A549 treated with AZD9567 at 1 μM for 4 hours (cell line): ENCODE results near the gene SEPTIN8. TPM values are rescaled to one million over a fixed set of nuclear protein-coding genes. Genes with fewer than 3 reads are reported as not detected.

Experiments
- total RNA-seq: library from RNA; stranded (reverse); fragments of 200-300 nt; extraction: Qiagen RNA extraction; gene quantifications from 5 replicates; pipeline ENCODE4 v1.2.3, GENCODE V29; 2022; ENCODE audit not compliant: insufficient read depth

Gene SEPTIN8, protein sequence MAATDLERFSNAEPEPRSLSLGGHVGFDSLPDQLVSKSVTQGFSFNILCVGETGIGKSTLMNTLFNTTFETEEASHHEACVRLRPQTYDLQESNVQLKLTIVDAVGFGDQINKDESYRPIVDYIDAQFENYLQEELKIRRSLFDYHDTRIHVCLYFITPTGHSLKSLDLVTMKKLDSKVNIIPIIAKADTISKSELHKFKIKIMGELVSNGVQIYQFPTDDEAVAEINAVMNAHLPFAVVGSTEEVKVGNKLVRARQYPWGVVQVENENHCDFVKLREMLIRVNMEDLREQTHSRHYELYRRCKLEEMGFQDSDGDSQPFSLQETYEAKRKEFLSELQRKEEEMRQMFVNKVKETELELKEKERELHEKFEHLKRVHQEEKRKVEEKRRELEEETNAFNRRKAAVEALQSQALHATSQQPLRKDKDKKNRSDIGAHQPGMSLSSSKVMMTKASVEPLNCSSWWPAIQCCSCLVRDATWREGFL
- total RNA-seq, result 15.0 to 20.6 TPM (median 19.3 TPM) in 5 replicates

GRCh38 chr5:132777209-132778069, at the start of gene SEPTIN8:
TSS of gene SEPTIN8 (minus strand) at chr5:132777239. CDS start at chr5:132777137, 102 bp downstream.

GRCh38 chr5:132812781-132813598, 36.0 kb upstream of the SEPTIN8 start, which contains the start of gene SOWAHA:
TSS of gene SOWAHA (plus strand) at chr5:132813302. CDS start at chr5:132813622, 320 bp downstream.

GRCh38 chr5:132746954-132747615, 30.0 kb downstream of the SEPTIN8 start, which contains the start of gene CCNI2:
TSS of gene CCNI2 (plus strand) at chr5:132747426. CDS start at chr5:132747496, 70 bp downstream.

DNA sequence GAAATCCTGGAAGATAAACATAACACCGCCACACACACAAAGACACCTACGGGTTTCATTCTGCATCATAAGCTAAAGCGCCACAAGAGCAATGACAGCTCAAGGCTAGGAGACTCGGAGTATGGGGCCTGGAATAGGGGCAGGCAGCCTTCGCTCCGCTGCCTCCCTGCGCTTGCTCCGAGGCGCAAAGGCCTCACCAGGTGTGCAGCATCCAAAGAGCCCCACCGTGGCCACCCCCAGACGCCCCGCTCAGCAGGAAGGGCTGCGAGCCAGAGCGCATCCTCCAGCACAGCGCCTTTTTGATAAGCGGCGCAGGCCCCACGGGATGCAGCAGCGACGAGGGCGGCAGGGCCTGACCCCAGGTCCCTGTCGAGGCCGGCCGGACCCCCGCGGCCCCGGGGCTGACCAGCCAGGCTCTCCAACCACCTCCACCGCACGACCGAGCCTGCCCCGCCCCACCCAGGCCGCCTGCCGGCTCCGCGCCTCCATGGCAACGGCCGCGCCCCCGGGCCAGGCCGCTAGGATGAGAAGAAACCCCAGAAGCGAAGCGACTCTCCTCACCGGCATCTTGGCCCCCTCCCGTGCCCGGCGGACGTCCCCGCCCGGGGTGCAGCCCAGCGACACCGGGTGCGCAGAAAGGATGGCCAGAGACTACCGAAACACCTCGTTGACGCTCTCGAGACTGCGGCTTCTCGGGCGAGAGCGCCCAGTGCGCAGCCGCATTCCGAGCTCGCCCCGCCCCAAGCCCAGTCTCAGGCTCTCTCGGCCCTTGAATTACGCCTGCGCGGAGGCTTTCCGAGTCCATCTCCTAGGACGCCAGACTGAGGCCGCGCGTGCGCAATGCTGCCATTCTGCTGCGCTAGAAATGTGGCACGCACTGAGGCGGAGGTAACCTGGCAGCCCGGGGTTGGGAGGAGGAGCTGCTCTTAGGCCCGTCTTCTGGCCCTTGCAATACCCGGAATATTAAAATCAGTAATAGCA, 39.9 kb downstream of the SEPTIN8 start, which contains the start of gene KIF3A:
KIF3A (minus strand) TSS at position 694 of the 981 bp plus-strand sequence; CDS start at position 567, 127 bp downstream.

Other genes with a start within 250 kb of the SEPTIN8 start
- not detected in 5 replicates for gene IL5, start 233.7 kb downstream of the SEPTIN8 start, total RNA-seq
- 22.4 to 35.2 TPM (median 25.9 TPM) in 5 replicates for gene RAD50, start 220.3 kb downstream of the SEPTIN8 start, total RNA-seq
- 0.08 TPM in 1 of 5 replicates, not detected in the others for gene IL13, start 119.1 kb downstream of the SEPTIN8 start, total RNA-seq
- gene IL4, start 103.2 kb downstream of the SEPTIN8 start, total RNA-seq, result not detected in 5 replicates
- 7.8 to 17.5 TPM (median 9.9 TPM) in 5 replicates for gene KIF3A, start 39.7 kb downstream of the SEPTIN8 start, total RNA-seq
- 0.06 to 0.33 TPM (median 0.11 TPM) in 4 of 5 replicates, not detected in the other for gene CCNI2, start 29.8 kb downstream of the SEPTIN8 start, total RNA-seq
- gene SOWAHA, start 36.1 kb upstream of the SEPTIN8 start, total RNA-seq, result 0.09 to 0.14 TPM (median 0.09 TPM) in 4 of 5 replicates, not detected in the other
- 9.7 to 12.5 TPM (median 10.5 TPM) in 5 replicates for gene SHROOM1, start 53.4 kb upstream of the SEPTIN8 start, total RNA-seq
- gene GDF9, start 89.2 kb upstream of the SEPTIN8 start, total RNA-seq, result 0.07 to 0.33 TPM (median 0.24 TPM) in 4 of 5 replicates, not detected in the other
- gene UQCRQ, start 89.4 kb upstream of the SEPTIN8 start, total RNA-seq, result 325 to 554 TPM (median 540 TPM) in 5 replicates
- gene LEAP2, start 96.4 kb upstream of the SEPTIN8 start, total RNA-seq, result 0.75 to 1.3 TPM (median 0.88 TPM) in 4 of 5 replicates, not detected in the other
- gene AFF4, start 186.4 kb upstream of the SEPTIN8 start, total RNA-seq, result 19.2 to 38.9 TPM (median 27.1 TPM) in 5 replicates
- gene ZCCHC10, start 249.3 kb upstream of the SEPTIN8 start, total RNA-seq, result 26.2 to 31.2 TPM (median 28.4 TPM) in 5 replicates